Measurements from ENCODE around the gene NGEF.

The NGEF gene

GRCh38 chr2:232876161-232876977 lies 136.7 kb downstream of the NGEF start:
- Histone ChIP-seq H3K4me3 (peak overlapping the region; percentile 29 to 52), H3K27me3 (peaks cover 0 to 32% of the 10 kb centered on the region in 2 donors), H3K27ac (no peak overlapping the region), H3K36me3 (no peaks in the 10 kb centered on the region), H3K4me1 (peaks cover 0 to 21% (median 15%) of the 10 kb centered on the region in 4 donors), H3K9me3 (no peaks in the 10 kb centered on the region)
- intact Hi-C loops (cut with DNase I; ENCODE audit: low total_unique reads), result no loop called here
- peak in 1 of 2 donors; percentile 51 for DNase-seq
- no peak for TF ChIP-seq CTCF (IDR thresholded peaks at IDR 0.05)

GRCh38 chr2:232875256-232876121 lies 137.6 kb downstream of the NGEF start:
- intact Hi-C loops (cut with DNase I; ENCODE audit: low total_unique reads), result no loop called here
- H3K4me1 ChIP-seq, result peaks cover 0 to 21% (median 15%) of the 10 kb centered on the region in 4 donors
- no peak for TF ChIP-seq CTCF (IDR thresholded peaks at IDR 0.05)
- H3K27ac ChIP-seq, result no peak overlapping the region
- no peaks in the 10 kb centered on the region for H3K36me3 ChIP-seq
- H3K4me3 ChIP-seq, result peak overlapping the region; percentile 29 to 52
- peak in 1 of 2 donors; percentile 45 for DNase-seq
- H3K27me3 ChIP-seq, result peaks cover 0 to 32% of the 10 kb centered on the region in 2 donors
- no peaks in the 10 kb centered on the region for H3K9me3 ChIP-seq

- Histone ChIP-seq H3K36me3 (no peaks in the 10 kb centered on the region), H3K4me1 (peaks cover 0 to 28% (median 15%) of the 10 kb centered on the region in 4 donors), H3K4me3 (no peak overlapping the region), H3K27ac (no peak overlapping the region), H3K9me3 (no peaks in the 10 kb centered on the region), H3K27me3 (peaks cover 0 to 32% of the 10 kb centered on the region in 2 donors)
- TF ChIP-seq CTCF (IDR thresholded peaks at IDR 0.05), result no peak
- intact Hi-C loops (cut with DNase I; ENCODE audit: low total_unique reads), result no loop called here
- DNase-seq, result peak in 1 of 2 donors; percentile 60
Observed at GRCh38 chr2:232874677-232875223, 138.3 kb downstream of the NGEF start.

- no peak overlapping the region for H3K27ac ChIP-seq
- DNase-seq, result no peak
- no peak for TF ChIP-seq CTCF (IDR thresholded peaks at IDR 0.05)
- intact Hi-C loops (cut with DNase I; ENCODE audit: low total_unique reads), result no loop called here
- peaks cover 0 to 32% of the 10 kb centered on the region in 2 donors for H3K27me3 ChIP-seq
- H3K4me3 ChIP-seq, result no peak overlapping the region
- peaks cover 0 to 29% (median 15%) of the 10 kb centered on the region in 4 donors for H3K4me1 ChIP-seq
- no peaks in the 10 kb centered on the region for H3K9me3 ChIP-seq
- no peaks in the 10 kb centered on the region for H3K36me3 ChIP-seq
Observed at GRCh38 chr2:232873909-232874641, 139.0 kb downstream of the NGEF start.

Measured in tibial artery (tissue), 4 donors.